ENCODE results near the gene CFH.
A peak's percentile ranks its signal among the peaks of the same experiment; 100 is the strongest.
"Not testable (repeated sequence)": the region's sequence is repeated elsewhere in the genome, so short reads cannot be mapped to it uniquely, and the experiment has no call there.

CFH gene

GRCh38 chr1:196628838-196629237 lies 23.0 kb upstream of the CFH start:
- H3K4me3 ChIP-seq = no peak overlapping the region
- H3K36me3 ChIP-seq (ENCODE audit: insufficient read depth, low read length) = no peaks in the 10 kb centered on the region
- TF ChIP-seq EZH2 (IDR thresholded peaks at IDR 0.05) (no peak), POLR2AphosphoS5 (IDR thresholded peaks at IDR 0.05; ENCODE audit: borderline replicate concordance, low read depth, low read length) (no peak), FOXP2 (optimal IDR thresholded peaks at IDR 0.05; ENCODE audit: control extremely low read depth, extremely low read length, insufficient read depth) (no peak)
- H3K9me3 ChIP-seq (ENCODE audit: low read depth, low read length) = no peaks in the 10 kb centered on the region; the same call in 1 of the 2 replicates
- DNase-seq (ENCODE audit: low read depth, low spot score) = no peak
- no peak overlapping the region for H3K27ac ChIP-seq
- no peak overlapping the region for H3K9ac ChIP-seq (ENCODE audit: insufficient read length)

DNA sequence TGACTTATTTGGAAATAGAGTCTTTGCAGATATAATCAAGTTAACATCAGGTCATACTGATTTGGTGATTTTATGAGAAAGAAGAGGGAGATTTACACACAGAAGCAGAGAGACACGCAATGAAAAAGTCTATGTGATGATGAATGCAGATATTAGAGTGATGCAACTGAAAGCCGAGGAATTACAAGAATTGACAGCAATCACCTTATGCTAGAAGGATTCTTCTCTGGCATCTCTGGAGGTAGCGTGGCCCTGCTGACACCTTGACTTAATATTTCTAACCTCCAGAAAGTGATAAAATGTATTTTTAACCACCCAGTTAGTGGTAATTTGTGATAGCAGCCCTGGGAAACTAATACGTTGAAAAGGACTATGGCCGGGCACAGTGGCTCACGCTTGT lies 14.2 kb upstream of the CFH start:
- Histone ChIP-seq H3K4me3 (no peak overlapping the region), H3K27ac (no peak overlapping the region), H3K9me3 (ENCODE audit: low read depth, low read length) (no peaks in the 10 kb centered on the region), H3K36me3 (ENCODE audit: insufficient read depth, low read length) (no peaks in the 10 kb centered on the region), H3K9ac (ENCODE audit: insufficient read length) (no peak overlapping the region)
- no peak for DNase-seq (ENCODE audit: low read depth, low spot score)
- no peak for TF ChIP-seq EZH2 (IDR thresholded peaks at IDR 0.05)
- TF ChIP-seq POLR2AphosphoS5 (IDR thresholded peaks at IDR 0.05; ENCODE audit: borderline replicate concordance, low read depth, low read length) = no peak

DNA sequence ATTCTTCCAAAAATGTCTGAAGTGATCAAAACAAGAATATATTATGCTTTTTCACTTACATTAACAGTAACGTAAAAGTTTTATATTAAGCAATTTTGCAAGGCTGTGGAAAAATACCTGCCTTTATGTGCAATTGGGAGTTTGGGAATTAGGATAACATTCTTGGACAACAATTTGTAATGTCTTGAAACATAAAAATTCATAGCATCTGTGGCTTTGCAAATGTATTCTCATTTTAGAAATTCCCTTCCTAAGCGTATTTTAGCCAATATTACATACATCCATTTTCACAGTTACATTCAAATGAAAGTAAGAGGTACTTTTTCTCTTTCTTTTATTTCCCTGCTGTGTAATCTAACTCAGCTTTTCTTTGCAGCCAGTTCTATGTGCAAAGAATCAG lies 13.4 kb upstream of the CFH start:
- H3K9ac ChIP-seq (ENCODE audit: insufficient read length) = no peak overlapping the region
- no peaks in the 10 kb centered on the region for H3K36me3 ChIP-seq (ENCODE audit: insufficient read depth, low read length)
- no peak for DNase-seq (ENCODE audit: low read depth, low spot score)
- H3K4me3 ChIP-seq = no peak overlapping the region
- no peaks in the 10 kb centered on the region for H3K9me3 ChIP-seq (ENCODE audit: low read depth, low read length)
- no peak for TF ChIP-seq EZH2 (IDR thresholded peaks at IDR 0.05)
- no peak for TF ChIP-seq FOXP2 (optimal IDR thresholded peaks at IDR 0.05; ENCODE audit: control extremely low read depth, extremely low read length, insufficient read depth)
- no peak for TF ChIP-seq POLR2AphosphoS5 (IDR thresholded peaks at IDR 0.05; ENCODE audit: borderline replicate concordance, low read depth, low read length)
- H3K27ac ChIP-seq = no peak overlapping the region

- H3K9ac ChIP-seq (ENCODE audit: insufficient read length); H3K27ac ChIP-seq; H3K4me3 ChIP-seq; DNase-seq (ENCODE audit: low read depth, low spot score); H3K9me3 ChIP-seq (ENCODE audit: low read depth, low read length); H3K36me3 ChIP-seq (ENCODE audit: insufficient read depth, low read length): not testable (repeated sequence)
These were observed 12.6 kb upstream of the CFH start for GRCh38 chr1:196639291-196639690.

DNA sequence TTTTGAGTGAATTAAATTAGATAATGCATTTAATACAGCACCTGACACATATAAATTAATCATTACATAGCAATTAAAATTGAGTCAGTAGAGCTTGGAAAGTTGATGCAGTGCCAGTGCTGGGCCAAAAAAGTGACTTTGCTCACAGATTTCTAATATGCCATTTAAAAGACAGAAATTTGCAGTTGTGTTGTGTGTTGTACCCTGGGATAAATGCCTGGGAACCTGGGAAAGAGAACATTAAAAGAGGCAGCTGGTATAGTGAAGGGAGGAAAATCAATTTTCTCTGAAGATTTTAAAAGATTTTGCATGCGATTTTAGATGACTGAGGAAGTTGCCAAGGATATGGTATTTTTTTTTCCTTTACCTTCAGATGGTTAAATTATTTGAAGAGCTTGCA lies 10.9 kb upstream of the CFH start:
- no peaks in the 10 kb centered on the region for H3K9me3 ChIP-seq (ENCODE audit: low read depth, low read length)
- DNase-seq (ENCODE audit: low read depth, low spot score) = no peak
- H3K27ac ChIP-seq = no peak overlapping the region
- no peak overlapping the region for H3K9ac ChIP-seq (ENCODE audit: insufficient read length)
- TF ChIP-seq FOXP2 (optimal IDR thresholded peaks at IDR 0.05; ENCODE audit: control extremely low read depth, extremely low read length, insufficient read depth) (no peak), EZH2 (IDR thresholded peaks at IDR 0.05) (no peak), POLR2AphosphoS5 (IDR thresholded peaks at IDR 0.05; ENCODE audit: borderline replicate concordance, low read depth, low read length) (no peak)
- no peaks in the 10 kb centered on the region for H3K36me3 ChIP-seq (ENCODE audit: insufficient read depth, low read length)
- H3K4me3 ChIP-seq = no peak overlapping the region

DNA sequence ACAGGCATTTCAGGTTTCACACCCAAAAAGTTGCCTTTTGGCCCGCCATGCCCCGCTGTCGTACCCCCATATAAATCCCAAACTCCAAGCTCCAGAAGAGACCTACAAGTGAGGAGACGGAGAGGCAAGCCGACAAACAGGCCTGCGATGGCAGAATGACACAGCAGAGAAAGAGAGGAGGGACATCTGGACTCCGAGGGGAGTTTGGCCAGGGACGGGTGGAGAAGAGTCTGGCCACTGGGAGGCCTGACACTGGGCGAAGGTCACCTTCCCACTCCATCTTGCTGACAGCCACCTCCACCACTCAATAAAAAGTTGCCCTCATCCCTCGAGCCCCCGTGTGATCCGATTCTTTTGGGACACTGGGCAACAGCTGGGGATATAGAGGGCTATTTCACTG lies 1.9 kb upstream of the CFH start:
- no peak overlapping the region for H3K27ac ChIP-seq
- H3K36me3 ChIP-seq (ENCODE audit: insufficient read depth, low read length) = no peaks in the 10 kb centered on the region
- no peaks in the 10 kb centered on the region for H3K9me3 ChIP-seq (ENCODE audit: low read depth, low read length)
- TF ChIP-seq EZH2 (IDR thresholded peaks at IDR 0.05) = no peak
- TF ChIP-seq POLR2AphosphoS5 (IDR thresholded peaks at IDR 0.05; ENCODE audit: borderline replicate concordance, low read depth, low read length) = no peak
- no peak for TF ChIP-seq FOXP2 (optimal IDR thresholded peaks at IDR 0.05; ENCODE audit: control extremely low read depth, extremely low read length, insufficient read depth)
- no peak for DNase-seq (ENCODE audit: low read depth, low spot score)
- H3K4me3 ChIP-seq = no peak overlapping the region
- no peak overlapping the region for H3K9ac ChIP-seq (ENCODE audit: insufficient read length)

- no peaks in the 10 kb centered on the region for H3K9me3 ChIP-seq (ENCODE audit: low read depth, low read length)
- no peaks in the 10 kb centered on the region for H3K36me3 ChIP-seq (ENCODE audit: insufficient read depth, low read length)
- no peak for DNase-seq (ENCODE audit: low read depth, low spot score)
- TF ChIP-seq FOXP2 (optimal IDR thresholded peaks at IDR 0.05; ENCODE audit: control extremely low read depth, extremely low read length, insufficient read depth) = no peak
- TF ChIP-seq EZH2 (IDR thresholded peaks at IDR 0.05) = no peak
- TF ChIP-seq POLR2AphosphoS5 (IDR thresholded peaks at IDR 0.05; ENCODE audit: borderline replicate concordance, low read depth, low read length) = no peak
- H3K9ac ChIP-seq (ENCODE audit: insufficient read length) = no peak overlapping the region
- no peak overlapping the region for H3K4me3 ChIP-seq
- H3K27ac ChIP-seq = 0 out of 2 replicates have a peak overlapping the region, but pooled peaks have one; percentile 72
These were observed 1.4 kb upstream of the CFH start for GRCh38 chr1:196650403-196650802.

DNA sequence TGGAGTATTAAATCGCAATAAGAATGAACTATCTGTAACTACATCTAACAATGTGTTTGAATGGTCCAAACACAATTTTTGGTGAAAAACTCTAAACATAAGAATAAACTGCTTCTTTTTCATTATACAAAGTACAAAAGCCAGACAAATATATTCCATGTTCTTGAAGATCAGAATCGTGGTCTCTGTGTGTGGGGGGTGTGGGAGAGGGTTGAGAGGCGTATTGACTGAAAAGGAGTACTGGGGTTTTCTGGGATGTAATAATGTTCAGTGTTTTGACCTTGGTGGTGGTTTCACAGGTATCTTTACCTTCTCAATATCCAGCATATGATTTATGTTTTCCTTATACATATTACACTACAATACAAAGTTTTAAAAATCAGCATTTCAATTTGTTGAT lies 764 bp upstream of the CFH start:
- H3K4me3 ChIP-seq = peak overlapping the region; percentile 77

DNA sequence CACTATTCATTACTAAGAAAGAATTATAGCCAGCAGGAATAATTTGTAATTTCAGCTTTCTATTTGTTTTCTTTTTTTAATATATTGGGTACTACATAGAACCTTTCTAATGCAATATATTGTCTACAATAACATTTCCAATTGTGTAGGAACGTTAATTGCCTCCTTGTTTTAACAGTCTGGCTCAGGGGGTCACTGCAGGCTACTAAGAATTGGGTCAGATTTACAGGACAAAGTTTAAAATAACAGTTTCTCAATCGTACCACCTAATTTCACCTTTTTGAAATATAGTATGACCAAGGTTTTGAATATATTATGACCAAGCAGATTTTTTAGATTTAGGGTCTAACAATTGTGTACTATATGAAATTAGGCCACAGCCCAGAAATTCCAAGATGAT lies 2.4 kb downstream of the CFH start:
- no peaks in the 10 kb centered on the region for H3K9me3 ChIP-seq (ENCODE audit: low read depth, low read length)
- DNase-seq (ENCODE audit: low read depth, low spot score) = no peak
- TF ChIP-seq FOXP2 (optimal IDR thresholded peaks at IDR 0.05; ENCODE audit: control extremely low read depth, extremely low read length, insufficient read depth) (no peak), POLR2AphosphoS5 (IDR thresholded peaks at IDR 0.05; ENCODE audit: borderline replicate concordance, low read depth, low read length) (no peak), EZH2 (IDR thresholded peaks at IDR 0.05) (no peak)
- no peak overlapping the region for H3K9ac ChIP-seq (ENCODE audit: insufficient read length)
- H3K27ac ChIP-seq = peak overlapping the region; percentile 32; the same call in 1 of the 2 replicates
- H3K36me3 ChIP-seq (ENCODE audit: insufficient read depth, low read length) = no peaks in the 10 kb centered on the region
- H3K4me3 ChIP-seq = peak overlapping the region; percentile 77

More for the DNA sequence above, 764 bp upstream of the CFH start:
- TF ChIP-seq FOXP2 (optimal IDR thresholded peaks at IDR 0.05; ENCODE audit: control extremely low read depth, extremely low read length, insufficient read depth) = no peak
- Histone ChIP-seq H3K27ac (peak overlapping the region; percentile 72), H3K36me3 (ENCODE audit: insufficient read depth, low read length) (no peaks in the 10 kb centered on the region), H3K9ac (ENCODE audit: insufficient read length) (peak overlapping the region; percentile 60), H3K9me3 (ENCODE audit: low read depth, low read length) (no peaks in the 10 kb centered on the region)
- DNase-seq (ENCODE audit: low read depth, low spot score) = no peak
